ENCODE results near the gene TMEM158. TPM values are rescaled to one million over a fixed set of nuclear protein-coding genes. Genes with fewer than 3 reads are reported as not detected.

Gene TMEM158
- 1 to 10 TPM in 2 of 3 donors, under 1 TPM in 1; 0.56 to 2.6 (median 1.2) TPM for polyA plus RNA-seq

GRCh38 chr3:45226206-45226915 lies at the start of gene TMEM158:
Gene TMEM158 (minus strand): TSS chr3:45226287. CDS start chr3:45226027, 260 bp downstream.
- WGBS, 3 donors: 2 to 3% (median 3%) methylated on average over 39 to 63 of the region's 63 CpGs
- no peak within 1 kb of the TSS for H3K27ac ChIP-seq (ENCODE audit: low read depth, low read length)

GRCh38 chr3:45275006-45275704 lies 49.1 kb upstream of the TMEM158 start:
- WGBS, 3 donors: 43 to 49% (median 46%) methylated on average over 5 of the region's 5 CpGs
- no peak overlapping the region for H3K27ac ChIP-seq (ENCODE audit: low read depth, low read length)

DNA sequence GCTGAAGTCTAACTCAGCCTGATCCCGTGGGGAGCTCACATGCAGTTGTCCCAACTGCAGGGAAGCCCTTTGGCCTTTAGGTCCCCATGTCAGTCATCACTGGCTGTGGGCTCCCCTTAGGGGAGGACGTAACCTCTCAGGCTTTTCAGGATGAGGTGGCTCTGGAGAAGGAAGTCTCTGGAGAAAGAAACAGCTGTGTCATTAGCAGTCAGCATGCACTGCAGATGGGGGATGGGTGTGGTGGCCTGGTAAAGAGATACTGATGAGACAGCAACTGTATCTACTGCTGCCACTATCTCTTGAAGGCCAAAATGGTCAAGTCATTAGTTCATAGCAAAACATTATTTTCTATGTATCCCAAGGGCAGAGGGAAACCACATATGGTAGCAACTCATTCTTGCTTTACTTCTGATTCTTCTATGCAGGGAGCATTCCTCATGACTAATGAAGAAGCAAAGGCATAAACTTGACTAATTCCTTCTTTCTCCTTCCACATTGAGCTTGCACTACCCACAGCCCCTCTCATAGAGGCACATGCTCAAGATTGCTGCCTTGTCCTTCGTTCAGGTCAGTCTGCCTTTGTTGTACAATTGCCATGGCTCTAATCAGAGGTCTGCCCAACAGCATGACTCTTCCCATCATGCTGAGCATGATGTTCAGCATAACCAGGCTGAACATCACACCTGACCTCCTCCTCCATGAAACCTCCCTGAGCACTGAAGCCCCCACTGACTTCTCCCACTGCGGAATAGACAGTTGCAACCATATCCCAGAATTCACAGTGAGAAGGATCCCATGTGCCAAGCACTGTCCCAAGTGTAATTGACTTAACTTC lies 47.8 kb upstream of the TMEM158 start:
- 58 to 62% (median 61%) methylated on average over 4 of the region's 4 CpGs for WGBS, 3 donors
- no peak overlapping the region for H3K27ac ChIP-seq (ENCODE audit: low read depth, low read length)

DNA sequence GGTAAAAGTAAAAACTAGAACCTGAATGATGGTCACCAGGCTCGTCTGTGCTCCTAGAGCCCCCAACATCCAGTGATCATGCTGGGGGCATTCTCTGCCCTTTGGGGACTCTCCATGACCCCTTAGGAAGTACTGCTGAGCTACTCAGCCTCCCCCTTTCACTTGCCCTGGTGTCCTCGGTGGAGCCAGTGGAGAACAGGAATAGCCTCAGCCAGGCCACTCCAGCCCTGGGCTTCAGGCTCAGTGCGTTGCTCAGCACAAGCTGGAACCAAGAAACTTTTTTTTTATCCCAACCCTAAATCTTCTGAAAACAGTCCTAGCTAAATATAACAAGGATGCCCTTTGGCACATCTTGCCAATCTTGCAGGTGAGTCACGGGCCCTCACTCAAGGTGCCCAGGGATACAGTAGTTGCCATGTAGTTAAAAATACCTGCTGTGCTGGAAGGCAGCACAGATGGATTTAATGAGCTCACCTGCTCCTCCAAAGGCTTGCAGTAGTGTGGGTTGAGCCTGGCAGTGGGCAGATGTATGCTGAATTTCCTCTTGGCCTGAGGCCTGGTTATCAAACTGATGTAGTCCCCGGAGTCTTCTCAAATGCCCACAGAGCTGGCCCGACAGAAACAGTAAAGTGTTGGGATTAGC lies 46.9 kb upstream of the TMEM158 start:
- no peak overlapping the region for H3K27ac ChIP-seq (ENCODE audit: low read depth, low read length)
- WGBS, 3 donors: 73 to 87% (median 76%) methylated on average over 6 of the region's 6 CpGs

DNA sequence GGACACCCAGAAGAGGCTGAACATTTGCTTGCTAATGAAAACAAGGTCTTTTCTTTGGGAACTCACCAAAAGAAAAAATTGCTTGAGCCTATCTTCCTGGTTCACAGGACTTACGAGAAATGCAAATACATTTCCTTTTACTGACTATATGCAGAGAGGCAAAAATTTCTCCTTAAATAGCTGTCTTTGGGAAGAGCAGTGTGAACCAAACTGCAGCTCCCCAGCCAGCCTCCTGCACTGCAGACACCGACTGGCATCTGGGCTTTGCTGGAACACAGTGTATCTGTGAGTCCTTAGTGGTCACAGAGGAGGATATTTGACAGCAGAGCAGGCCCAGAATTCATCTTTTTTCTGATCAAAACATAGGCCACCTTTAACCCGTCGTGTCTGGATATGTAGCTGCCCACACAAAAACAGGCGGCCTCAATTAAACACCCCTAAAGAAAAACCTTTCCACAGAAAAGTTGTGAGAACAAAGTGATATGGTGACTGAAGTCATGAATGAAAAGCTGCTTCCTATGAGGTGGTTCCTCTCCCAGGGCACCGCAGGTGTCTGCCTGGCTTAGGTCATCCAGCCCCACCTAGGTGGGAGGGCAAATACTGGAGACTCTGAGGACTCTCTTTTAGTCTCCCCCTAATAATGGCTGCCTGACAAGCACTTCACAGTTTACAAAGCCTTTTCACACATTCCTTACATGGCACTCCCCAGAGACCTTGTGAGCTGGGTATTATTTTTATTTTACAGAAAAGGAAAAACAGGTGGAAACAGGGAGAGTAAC lies 46.1 kb upstream of the TMEM158 start:
- H3K27ac ChIP-seq (ENCODE audit: low read depth, low read length): no peak overlapping the region
- WGBS, 3 donors: 75 to 81% (median 78%) methylated on average over 6 of the region's 6 CpGs

DNA sequence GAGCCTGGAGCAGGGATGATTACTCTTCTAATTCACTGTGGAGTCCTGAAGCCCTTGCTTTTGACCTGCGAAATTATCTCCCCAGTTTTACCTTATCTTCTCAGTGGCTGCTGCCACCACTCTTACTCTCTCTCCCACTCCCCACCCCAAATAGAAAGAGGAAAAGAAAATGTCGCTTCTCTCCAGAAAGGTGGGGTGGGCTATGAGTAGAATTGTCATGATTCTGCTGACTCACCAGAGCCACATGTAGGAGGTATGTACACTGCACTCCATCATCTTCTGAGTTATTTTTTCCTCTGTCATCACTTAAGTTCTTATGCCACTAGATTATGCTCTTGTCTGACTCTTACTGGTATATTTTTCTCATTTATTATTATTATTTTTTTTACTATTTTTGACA lies 43.9 kb upstream of the TMEM158 start:
- 51 to 79% (median 71%) methylated on average over 2 of the region's 2 CpGs for WGBS, 3 donors
- no peak overlapping the region for H3K27ac ChIP-seq (ENCODE audit: low read depth, low read length)

DNA sequence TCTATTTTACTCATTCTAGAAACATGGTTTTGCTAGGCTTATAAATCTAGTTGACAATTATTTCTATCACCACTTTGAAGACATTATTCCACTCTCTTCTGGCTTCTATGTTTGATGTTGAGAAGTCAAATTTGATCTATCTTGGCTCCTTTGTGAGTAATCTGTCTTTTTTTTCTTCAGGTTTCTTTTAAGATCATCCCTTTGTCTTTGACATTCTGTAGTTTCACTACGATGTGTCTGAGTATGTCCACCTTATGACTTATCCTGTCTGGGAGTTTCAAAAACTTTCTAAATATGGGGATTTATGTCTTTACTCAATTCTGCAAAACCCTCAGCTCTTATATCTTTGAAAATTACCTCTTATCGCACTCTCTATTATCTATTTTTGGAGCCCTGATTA lies 41.0 kb upstream of the TMEM158 start:
- 74 to 83% (median 80%) methylated on average over 2 of the region's 2 CpGs for WGBS, 3 donors
- H3K27ac ChIP-seq (ENCODE audit: low read depth, low read length): no peak overlapping the region

- H3K27ac ChIP-seq (ENCODE audit: low read depth, low read length): no peak overlapping the region
- WGBS, 3 donors: 55 to 67% (median 63%) methylated on average over 6 of the region's 6 CpGs
Measured at GRCh38 chr3:45261333-45262110, 35.4 kb upstream of the TMEM158 start.

- H3K27ac ChIP-seq (ENCODE audit: low read depth, low read length): no peak overlapping the region
Measured at GRCh38 chr3:45259133-45259532, 33.0 kb upstream of the TMEM158 start.

DNA sequence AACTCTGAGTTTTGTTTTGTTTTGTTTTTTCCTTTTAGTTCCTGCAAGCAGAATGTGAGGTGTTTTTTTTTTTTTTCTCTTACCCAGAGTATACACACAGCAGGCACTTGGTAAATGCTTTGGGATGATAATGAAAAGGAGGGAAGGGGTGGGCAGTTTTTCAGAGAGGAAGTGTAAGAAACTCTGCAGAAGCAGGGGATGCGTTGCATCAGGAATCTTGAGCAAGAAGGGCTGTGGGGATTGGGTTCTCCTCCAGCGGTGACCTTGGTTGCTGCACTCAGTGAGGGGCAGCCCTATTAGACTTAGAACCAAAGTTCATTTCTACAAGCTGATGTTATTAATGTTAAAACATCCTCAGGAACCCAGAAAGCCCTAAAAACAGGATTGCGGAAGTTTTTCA lies 32.2 kb upstream of the TMEM158 start:
- no peak overlapping the region for H3K27ac ChIP-seq (ENCODE audit: low read depth, low read length)
- WGBS, 3 donors: 38 to 66% (median 48%) methylated on average over 3 of the region's 3 CpGs

GRCh38 chr3:45253316-45253715 lies 27.2 kb upstream of the TMEM158 start:
- WGBS, 3 donors: 81 to 90% (median 86%) methylated on average over 3 of the region's 3 CpGs
- H3K27ac ChIP-seq (ENCODE audit: low read depth, low read length): no peak overlapping the region

DNA sequence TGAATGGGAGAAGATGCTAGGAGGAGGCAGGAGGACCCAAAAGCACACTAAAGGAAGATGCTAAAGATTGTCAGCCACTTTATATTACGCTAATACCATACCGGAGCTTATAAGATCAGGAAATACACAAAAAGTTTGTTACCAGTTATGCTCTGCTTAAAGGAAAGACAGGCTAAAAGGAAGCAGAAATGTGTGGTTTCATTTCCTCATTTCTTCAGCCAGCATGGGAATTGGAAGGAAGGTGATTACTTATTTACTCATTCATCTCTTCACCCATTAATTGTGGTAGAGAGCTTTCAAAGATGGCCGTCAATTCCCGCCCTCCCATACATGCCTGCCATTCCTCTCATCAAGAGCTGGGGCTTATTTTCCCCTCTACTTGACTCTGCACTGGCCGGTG lies 26.7 kb upstream of the TMEM158 start:
- WGBS, 3 donors: 74 to 93% (median 86%) methylated on average over 5 of the region's 5 CpGs
- no peak overlapping the region for H3K27ac ChIP-seq (ENCODE audit: low read depth, low read length)

DNA sequence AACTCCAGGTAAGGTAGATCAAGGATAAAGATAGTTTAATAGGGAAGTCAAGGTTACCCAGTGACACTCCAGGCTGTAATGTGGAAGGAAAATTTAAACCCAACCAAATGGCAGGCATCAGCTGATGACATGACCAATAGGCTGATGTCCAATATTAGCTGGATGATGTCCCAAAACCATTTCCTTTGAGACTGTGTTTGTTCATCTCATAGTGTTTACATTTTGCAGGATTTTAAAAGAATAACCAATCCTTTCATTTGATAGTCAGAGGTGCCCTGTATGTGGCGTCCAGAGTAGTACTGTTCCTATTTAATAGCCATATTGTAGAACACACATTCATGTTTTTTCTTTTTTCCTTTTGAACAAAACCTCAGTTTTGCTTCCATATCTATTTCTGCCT lies 23.3 kb upstream of the TMEM158 start:
- WGBS, 3 donors: 64 to 72% (median 68%) methylated on average over 1 of the region's 1 CpG
- H3K27ac ChIP-seq (ENCODE audit: low read depth, low read length): no peak overlapping the region

DNA sequence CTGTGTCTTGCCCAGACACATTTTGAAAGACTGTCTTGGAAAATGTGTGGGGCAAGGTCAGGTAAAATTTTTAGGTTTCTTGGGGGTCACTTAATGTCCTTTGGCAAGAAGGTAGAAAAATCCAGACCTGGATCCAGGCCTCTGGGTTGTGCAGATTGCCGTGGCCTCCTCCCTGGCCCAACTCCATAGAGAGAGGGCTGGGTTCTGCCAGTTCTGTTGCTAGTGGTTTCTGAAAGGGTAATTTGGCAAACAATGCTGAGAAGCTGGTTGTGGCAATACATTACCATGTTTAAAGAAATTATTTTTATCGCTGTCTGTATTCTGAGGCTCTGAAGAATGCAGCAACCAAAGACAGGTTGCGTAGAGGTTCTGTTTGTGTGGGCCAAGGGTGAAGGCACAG lies 20.2 kb upstream of the TMEM158 start:
- H3K27ac ChIP-seq (ENCODE audit: low read depth, low read length): no peak overlapping the region
- WGBS, 3 donors: 88 to 99% (median 95%) methylated on average over 3 of the region's 3 CpGs

GRCh38 chr3:45244356-45244755 lies 18.3 kb upstream of the TMEM158 start:
- no peak overlapping the region for H3K27ac ChIP-seq (ENCODE audit: low read depth, low read length)
- 70 to 77% (median 76%) methylated on average over 6 of the region's 6 CpGs for WGBS, 3 donors

DNA sequence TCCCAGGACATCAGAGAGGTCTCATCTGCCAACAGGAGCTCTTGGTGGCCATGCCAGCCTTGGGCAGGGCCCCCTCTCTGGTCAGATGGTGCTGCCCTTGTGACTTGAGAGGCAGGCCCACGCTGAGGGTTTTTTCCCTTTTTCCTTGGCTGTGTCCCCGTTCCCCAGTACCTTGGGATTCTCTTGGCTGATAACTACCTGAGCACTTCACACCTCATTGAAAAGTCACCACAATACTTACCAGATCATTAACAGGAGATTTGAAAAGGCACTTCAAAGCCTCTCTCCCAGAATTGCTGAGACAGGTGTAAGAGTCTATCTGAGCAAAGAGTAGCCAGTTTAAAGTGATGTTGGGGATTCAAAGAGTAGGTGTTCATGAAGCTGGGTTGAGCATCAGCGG lies 15.1 kb upstream of the TMEM158 start:
- WGBS, 3 donors: 67 to 74% (median 69%) methylated on average over 3 of the region's 3 CpGs
- H3K27ac ChIP-seq (ENCODE audit: low read depth, low read length): no peak overlapping the region

DNA sequence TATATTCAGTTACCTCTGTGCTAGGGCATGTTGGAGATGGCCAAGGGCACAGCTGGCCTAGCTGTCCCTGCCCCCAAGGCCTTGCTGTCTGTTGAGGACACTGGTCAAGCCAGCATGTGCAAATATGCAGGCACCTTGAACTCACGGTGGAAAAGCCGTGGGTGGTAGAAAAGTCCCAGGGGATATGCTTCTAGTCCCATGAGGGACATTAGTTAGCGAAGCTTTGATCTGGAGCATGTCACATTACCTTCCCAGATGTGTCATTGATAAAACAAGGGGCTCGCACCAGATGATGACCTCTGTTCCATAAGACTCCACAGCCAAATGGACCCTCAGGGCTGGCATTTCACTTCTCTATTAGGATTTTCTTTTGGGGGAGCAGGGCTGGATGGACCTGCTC lies 14.2 kb upstream of the TMEM158 start:
- 67 to 79% (median 71%) methylated on average over 4 of the region's 4 CpGs for WGBS, 3 donors
- H3K27ac ChIP-seq (ENCODE audit: low read depth, low read length): no peak overlapping the region
